ENCODE measurements around the gene LDB3. TPM values are rescaled to one million over a fixed set of nuclear protein-coding genes. Genes with fewer than 3 reads are reported as not detected.
A peak's percentile ranks its signal among the peaks of the same experiment; 100 is the strongest.

The LDB3 gene
- total RNA-seq, 1 donor from 2014 or later: 92.0 TPM

GRCh38 chr10:86775056-86775869 lies 107.0 kb downstream of the LDB3 start:
- no peak for DNase-seq
- Mint-ChIP-seq H3K36me3 (ENCODE audit: unreplicated experiment) (no peaks in the 10 kb centered on the region), H3K27me3 (ENCODE audit: unreplicated experiment) (no peaks in the 10 kb centered on the region), H3K9me3 (ENCODE audit: unreplicated experiment) (no peaks in the 10 kb centered on the region), H3K27ac (ENCODE audit: unreplicated experiment) (peak overlapping the region; percentile 33), H3K4me3 (ENCODE audit: unreplicated experiment) (no peak overlapping the region), H3K4me1 (ENCODE audit: low read depth, unreplicated experiment) (peaks cover 8% of the 10 kb centered on the region)
- TF ChIP-seq, protein P1, sequence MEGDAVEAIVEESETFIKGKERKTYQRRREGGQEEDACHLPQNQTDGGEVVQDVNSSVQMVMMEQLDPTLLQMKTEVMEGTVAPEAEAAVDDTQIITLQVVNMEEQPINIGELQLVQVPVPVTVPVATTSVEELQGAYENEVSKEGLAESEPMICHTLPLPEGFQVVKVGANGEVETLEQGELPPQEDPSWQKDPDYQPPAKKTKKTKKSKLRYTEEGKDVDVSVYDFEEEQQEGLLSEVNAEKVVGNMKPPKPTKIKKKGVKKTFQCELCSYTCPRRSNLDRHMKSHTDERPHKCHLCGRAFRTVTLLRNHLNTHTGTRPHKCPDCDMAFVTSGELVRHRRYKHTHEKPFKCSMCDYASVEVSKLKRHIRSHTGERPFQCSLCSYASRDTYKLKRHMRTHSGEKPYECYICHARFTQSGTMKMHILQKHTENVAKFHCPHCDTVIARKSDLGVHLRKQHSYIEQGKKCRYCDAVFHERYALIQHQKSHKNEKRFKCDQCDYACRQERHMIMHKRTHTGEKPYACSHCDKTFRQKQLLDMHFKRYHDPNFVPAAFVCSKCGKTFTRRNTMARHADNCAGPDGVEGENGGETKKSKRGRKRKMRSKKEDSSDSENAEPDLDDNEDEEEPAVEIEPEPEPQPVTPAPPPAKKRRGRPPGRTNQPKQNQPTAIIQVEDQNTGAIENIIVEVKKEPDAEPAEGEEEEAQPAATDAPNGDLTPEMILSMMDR (IDR thresholded peaks at IDR 0.05; ENCODE audit: partially characterized antibody, unreplicated experiment): no peak

DNA sequence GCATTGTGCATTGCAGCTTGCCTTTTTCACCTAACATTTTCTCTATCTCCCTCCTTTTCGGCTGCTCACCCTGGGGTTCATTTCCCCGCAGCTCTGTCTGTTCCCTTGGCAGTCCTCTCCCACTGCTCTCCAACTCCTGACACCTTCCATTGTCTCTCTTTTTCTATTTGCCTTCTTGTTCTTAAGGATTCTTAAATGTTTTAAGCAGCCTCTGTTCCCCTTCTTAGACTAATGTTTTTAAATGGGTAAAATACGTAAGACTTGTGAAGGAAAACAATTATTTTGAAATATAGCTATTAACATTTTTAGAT lies 107.5 kb downstream of the LDB3 start:
- no peaks in the 10 kb centered on the region for H3K36me3 Mint-ChIP-seq (ENCODE audit: unreplicated experiment)
- peak overlapping the region; percentile 33 for H3K27ac Mint-ChIP-seq (ENCODE audit: unreplicated experiment)
- H3K9me3 Mint-ChIP-seq (ENCODE audit: unreplicated experiment): no peaks in the 10 kb centered on the region
- H3K27me3 Mint-ChIP-seq (ENCODE audit: unreplicated experiment): no peaks in the 10 kb centered on the region
- no peak overlapping the region for H3K4me3 Mint-ChIP-seq (ENCODE audit: unreplicated experiment)
- no peak for DNase-seq
- H3K4me1 Mint-ChIP-seq (ENCODE audit: low read depth, unreplicated experiment): peaks cover 5% of the 10 kb centered on the region
- TF ChIP-seq, protein P1 (IDR thresholded peaks at IDR 0.05; ENCODE audit: partially characterized antibody, unreplicated experiment): no peak

DNA sequence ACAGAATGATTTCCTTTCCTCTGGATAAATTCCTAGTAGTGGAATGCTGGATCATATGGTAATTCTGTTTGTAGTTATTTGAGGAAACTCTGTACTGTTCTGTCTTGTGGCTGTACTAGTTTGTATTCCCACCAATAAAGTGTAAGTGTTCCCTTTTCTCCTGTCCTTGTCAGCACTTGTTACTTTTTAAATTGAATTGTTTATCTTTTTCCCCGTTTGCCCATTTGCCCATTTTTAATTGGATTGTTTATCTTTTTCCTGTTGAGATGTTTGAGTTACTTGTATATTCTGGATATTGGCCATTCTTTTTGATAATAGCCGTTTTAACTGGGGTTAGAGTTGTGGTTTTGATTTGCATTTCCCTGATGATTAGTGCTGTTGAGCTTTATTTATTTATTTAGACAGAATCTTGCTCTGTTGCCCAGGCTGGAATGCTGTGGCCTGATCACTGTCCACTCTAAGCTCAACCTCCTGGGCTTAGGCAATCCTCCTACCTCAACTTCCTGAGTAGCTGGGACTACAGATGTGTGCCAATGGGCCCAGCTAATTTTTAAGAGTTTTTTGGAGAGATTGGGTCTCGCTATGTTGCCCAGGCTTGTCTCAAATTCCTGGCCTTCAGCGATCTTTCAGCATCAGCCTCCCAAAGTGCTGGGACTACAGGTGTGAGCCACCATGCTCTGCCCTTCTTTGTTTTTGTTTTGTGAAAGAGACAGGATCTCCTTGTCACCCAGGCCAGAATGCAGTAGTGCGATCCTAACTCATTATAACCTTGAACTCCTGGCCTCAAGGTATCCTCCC lies 111.1 kb downstream of the LDB3 start:
- no peak for DNase-seq
- H3K4me1 Mint-ChIP-seq (ENCODE audit: low read depth, unreplicated experiment): peaks cover 5% of the 10 kb centered on the region
- no peaks in the 10 kb centered on the region for H3K27me3 Mint-ChIP-seq (ENCODE audit: unreplicated experiment)
- no peak overlapping the region for H3K4me3 Mint-ChIP-seq (ENCODE audit: unreplicated experiment)
- H3K9me3 Mint-ChIP-seq (ENCODE audit: unreplicated experiment): no peaks in the 10 kb centered on the region
- H3K36me3 Mint-ChIP-seq (ENCODE audit: unreplicated experiment): no peaks in the 10 kb centered on the region
- TF ChIP-seq, protein P1 (IDR thresholded peaks at IDR 0.05; ENCODE audit: partially characterized antibody, unreplicated experiment): no peak
- H3K27ac Mint-ChIP-seq (ENCODE audit: unreplicated experiment): no peak overlapping the region

DNA sequence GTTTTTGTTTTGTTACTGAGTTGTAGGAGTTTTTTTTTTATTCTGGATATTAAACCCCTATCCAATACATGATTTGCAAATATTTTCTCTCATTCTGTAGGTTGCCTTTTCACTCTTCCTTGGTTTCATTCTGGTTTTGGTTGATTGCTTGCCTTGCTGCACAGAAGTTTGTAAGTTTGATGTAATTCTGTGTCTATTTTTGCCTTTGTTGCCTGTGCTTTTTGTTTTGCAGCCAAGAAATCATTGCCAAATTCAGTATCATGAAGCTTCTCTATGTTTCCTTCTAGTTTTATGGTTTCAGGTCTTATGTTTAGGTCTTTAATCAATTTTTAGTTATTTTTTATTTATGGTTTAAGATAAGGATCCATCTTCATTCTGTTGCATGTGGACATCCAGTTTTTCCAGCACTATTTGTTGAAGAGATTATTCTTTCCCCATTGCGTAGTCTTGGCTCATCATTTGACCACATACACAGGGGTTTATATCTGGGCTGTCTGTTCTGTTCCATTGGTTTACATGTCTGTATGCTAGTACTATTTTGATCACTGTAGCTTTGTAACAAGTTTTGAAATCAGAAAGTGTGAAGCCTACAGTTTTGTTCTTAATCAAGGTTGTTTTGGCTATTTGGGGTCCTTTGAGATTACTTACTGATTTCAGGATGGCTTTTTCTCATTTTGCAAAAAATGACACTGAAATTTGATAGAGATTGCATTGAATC lies 114.5 kb downstream of the LDB3 start:
- Mint-ChIP-seq H3K27me3 (ENCODE audit: unreplicated experiment) (no peaks in the 10 kb centered on the region), H3K9me3 (ENCODE audit: unreplicated experiment) (peaks cover 2% of the 10 kb centered on the region), H3K4me1 (ENCODE audit: low read depth, unreplicated experiment) (peaks cover 5% of the 10 kb centered on the region), H3K27ac (ENCODE audit: unreplicated experiment) (no peak overlapping the region), H3K36me3 (ENCODE audit: unreplicated experiment) (no peaks in the 10 kb centered on the region), H3K4me3 (ENCODE audit: unreplicated experiment) (no peak overlapping the region)
- TF ChIP-seq, protein P1 (IDR thresholded peaks at IDR 0.05; ENCODE audit: partially characterized antibody, unreplicated experiment): no peak
- no peak for DNase-seq

Data from glutamatergic neuron (in vitro differentiated cells).